ENCODE results near the gene ADAMTSL3.

DNA sequence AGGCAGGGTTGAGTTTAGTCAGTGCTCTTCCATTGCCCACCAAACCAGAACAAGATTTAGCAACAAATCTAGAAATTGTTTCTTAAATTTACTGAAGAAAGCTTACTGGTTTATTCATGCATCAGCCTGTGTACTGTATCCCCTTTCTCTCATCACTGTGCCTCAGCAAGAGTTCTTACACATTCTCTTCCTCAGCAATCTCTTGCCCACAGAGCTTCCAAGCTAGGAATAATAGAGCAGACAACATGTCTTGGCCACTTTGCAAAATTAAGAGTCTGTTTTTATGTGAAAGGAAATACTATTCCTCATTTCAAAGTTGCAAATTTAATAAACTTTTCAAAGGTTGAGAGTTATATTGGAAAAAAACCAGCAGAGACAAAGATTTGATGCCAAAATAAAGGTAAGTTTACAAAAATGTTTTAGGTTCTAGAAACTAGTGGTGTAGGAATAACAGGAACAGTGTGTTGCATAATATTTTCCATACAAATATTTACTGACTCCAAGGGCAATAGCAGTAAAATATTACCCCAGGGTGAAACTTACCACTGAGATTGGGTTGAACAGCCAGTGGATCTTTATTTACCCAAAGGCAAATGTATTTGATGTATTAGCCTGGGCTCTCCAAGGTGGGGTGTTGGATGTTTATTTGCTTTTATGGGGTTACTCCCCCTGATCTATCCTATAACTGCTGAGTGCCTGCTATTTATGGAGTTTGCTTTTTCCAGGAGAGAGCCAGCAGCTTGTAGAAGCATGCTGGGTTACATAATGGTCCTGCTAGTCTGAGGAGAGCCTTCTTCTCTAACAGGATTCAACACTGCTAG, 276.7 kb downstream of the ADAMTSL3 start:
- TF ChIP-seq, protein P1, sequence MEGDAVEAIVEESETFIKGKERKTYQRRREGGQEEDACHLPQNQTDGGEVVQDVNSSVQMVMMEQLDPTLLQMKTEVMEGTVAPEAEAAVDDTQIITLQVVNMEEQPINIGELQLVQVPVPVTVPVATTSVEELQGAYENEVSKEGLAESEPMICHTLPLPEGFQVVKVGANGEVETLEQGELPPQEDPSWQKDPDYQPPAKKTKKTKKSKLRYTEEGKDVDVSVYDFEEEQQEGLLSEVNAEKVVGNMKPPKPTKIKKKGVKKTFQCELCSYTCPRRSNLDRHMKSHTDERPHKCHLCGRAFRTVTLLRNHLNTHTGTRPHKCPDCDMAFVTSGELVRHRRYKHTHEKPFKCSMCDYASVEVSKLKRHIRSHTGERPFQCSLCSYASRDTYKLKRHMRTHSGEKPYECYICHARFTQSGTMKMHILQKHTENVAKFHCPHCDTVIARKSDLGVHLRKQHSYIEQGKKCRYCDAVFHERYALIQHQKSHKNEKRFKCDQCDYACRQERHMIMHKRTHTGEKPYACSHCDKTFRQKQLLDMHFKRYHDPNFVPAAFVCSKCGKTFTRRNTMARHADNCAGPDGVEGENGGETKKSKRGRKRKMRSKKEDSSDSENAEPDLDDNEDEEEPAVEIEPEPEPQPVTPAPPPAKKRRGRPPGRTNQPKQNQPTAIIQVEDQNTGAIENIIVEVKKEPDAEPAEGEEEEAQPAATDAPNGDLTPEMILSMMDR (IDR thresholded peaks at IDR 0.05) = no peak
- no peak for TF ChIP-seq POLR2A (IDR thresholded peaks at IDR 0.05)

Data from heart left ventricle (tissue), 13 donors.